ENCODE results near the gene BTG1.
"Not testable (repeated sequence)": the region's sequence is repeated elsewhere in the genome, so short reads cannot be mapped to it uniquely, and the experiment has no call there.

Gene BTG1

DNA sequence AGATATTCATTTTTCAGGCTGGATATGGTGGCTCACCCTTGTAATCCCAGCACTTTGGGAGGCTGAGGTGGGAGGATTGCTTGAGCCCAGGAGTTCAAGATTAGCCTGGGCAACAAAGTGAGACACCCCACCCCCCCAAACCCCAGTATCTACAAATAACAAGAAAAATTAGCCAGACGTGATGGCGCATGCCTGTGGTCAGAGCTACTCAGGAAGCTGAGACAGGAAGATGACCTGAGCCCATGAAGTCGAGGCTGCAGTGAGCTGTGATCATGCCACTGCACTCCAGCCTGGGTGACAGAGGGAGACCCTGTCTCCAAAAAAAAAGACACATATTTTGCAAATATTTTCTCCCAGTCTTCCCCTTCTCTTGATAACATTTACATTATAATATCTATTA is 51.3 kb downstream of the BTG1 start:
- DNase-seq: not testable (repeated sequence)

Measured in NCI-H187 treated with DMSO at 0.1 percent for 48 hours (cell line).